GM10266 (cell line): Measurements from ENCODE around the gene CIDEB.

Experiments
- DNase-seq: peaks from one replicate; pipeline ENCODE4 v3.0.0; 2012; ENCODE audit errors: extremely low spot score
- TF ChIP-seq, protein P1 (sequence below): IDR thresholded peaks from 2 replicates; pipeline ENCODE4 v1.5.1; 2012; ENCODE audit warnings: mild to moderate bottlenecking, low read depth; ENCODE audit not compliant: control insufficient read depth, insufficient read depth; ENCODE audit errors: missing control alignments

The CIDEB gene

DNA sequence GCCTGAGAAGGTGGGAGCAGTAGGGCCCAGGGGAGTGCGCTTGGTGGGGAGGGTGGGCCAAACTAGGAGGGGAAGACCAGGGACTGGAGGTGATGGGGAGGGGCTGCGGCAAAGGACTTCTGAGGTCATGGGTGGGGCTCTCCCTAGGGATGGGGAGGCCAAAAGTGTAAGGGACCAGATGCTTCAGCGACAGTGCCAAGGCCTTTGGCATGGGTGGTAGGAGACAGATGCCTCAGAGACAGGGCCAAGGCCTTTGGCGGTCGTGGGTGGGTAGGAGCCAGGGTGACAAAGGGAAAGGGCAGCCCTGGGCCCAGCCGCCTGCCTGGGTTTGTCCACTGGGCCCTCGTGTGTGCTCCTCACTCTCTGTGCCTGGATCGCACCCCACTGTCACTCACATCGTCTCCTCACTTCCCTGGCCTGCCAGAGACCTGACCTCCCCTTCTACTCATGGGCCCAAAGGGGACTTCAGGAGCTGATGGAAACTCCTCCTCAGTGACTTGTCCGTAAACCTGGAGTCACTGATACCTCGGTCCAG, 23.2 kb downstream of the CIDEB start:
- no peak for DNase-seq
- TF ChIP-seq, protein P1, sequence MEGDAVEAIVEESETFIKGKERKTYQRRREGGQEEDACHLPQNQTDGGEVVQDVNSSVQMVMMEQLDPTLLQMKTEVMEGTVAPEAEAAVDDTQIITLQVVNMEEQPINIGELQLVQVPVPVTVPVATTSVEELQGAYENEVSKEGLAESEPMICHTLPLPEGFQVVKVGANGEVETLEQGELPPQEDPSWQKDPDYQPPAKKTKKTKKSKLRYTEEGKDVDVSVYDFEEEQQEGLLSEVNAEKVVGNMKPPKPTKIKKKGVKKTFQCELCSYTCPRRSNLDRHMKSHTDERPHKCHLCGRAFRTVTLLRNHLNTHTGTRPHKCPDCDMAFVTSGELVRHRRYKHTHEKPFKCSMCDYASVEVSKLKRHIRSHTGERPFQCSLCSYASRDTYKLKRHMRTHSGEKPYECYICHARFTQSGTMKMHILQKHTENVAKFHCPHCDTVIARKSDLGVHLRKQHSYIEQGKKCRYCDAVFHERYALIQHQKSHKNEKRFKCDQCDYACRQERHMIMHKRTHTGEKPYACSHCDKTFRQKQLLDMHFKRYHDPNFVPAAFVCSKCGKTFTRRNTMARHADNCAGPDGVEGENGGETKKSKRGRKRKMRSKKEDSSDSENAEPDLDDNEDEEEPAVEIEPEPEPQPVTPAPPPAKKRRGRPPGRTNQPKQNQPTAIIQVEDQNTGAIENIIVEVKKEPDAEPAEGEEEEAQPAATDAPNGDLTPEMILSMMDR: no peak

DNA sequence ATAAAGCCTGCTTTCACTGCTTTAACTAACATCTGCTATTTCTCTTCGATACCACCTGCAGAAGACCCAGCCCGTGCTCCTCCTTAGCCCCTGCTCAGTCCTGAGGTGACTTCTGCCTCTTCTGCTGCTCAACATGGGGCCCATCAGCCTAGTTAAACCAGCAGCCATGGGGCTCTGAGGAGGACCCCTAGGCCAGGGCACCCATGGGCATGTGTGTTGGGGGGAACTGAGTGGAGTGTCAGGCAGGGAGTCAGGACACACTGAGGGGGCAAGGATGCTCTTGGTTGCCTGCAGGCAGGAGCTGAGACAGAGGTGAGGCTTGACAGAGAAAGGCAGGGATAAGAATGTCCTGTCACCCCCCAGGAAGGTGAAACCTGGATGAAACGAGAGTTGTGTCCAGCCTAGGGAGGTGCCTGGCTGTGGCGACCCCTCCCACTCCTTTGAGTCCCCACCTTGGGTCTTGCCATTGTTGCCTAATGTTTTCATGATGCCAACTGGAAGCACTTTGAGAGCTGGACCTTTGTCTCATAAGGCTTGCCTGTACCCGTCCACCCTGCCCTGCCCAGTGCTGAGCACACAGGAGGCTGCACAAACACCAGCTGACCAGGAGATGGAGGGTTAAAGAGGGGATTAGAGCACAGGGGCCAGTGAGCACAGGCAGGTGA, 23.8 kb downstream of the CIDEB start:
- no peak for DNase-seq

DNA sequence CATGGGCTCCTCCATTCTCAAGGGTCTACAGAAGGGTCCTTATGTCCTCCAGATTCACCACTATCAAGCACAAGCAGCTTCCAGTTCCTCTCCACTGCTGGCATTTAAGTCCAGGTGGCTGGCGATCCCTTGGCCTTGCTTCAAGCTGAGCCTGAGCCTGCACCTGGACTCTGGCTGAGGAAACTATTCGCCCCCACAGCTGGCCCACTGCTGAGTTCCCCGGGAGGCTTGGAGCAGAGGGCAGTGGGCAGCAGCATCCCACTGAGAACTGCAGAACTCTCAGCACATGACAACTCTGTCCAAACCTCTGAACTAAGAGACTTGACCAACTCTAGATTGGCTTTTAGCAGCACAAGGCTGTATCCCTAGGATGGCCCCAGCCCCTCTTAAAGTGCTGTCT, 25.0 kb downstream of the CIDEB start:
- TF ChIP-seq, protein P1: no peak
- no peak for DNase-seq

More for the DNA sequence above, 23.8 kb downstream of the CIDEB start:
- TF ChIP-seq, protein P1: no peak

DNA sequence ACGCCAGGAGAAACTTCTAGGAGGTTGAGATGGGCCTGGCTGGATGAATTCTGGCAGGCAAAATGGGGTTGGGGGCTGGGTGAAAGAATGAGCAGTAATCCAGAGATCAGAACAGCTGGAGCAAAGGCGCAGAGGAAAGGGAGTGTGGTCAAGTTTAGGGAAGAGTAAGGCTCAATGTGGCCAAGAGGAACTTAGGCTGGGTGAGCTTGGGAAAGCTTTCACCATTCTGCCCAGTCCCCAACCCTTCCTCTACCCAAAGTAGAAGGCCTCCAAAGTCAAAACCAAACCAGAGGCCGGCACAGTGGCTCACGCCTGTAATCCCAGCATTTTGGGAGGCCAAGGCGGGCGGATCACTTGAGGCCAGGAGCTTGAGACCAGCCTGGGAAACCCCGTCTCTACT, 26.1 kb downstream of the CIDEB start:
- no peak for DNase-seq
- TF ChIP-seq, protein P1: no peak

DNA sequence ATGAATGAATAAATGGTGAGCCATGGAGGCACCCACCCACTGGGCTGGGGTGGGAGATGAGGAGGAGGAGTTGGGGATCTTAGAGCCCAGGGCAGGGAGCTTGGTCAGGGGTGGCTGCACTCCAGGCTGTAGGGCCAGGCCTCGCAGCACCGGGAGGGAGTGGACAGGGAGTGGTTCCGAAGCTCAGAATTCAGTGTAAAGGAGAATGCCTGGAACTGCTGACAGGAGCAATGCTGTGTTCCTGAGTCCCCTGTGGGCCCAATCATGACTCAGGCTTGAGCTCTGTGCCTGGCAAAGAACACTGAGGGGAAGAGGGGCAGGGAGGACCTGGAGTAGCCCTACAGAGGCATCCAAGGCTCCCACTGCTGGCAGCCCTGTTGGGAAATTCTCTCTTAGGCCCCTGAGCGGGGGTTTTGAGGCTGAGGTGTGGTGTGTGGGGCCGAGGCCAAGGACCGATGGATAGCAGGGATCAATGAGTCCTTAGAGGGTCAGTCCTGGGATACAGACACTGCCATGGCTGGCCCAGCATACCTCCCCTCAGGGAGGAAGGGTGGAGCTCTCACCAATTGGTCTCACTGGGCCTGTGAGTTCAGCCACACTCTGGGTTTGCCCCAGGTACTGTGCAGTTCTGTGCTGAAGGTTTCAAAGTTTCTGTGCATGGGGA, 26.8 kb downstream of the CIDEB start:
- DNase-seq: no peak
- TF ChIP-seq, protein P1: no peak

DNA sequence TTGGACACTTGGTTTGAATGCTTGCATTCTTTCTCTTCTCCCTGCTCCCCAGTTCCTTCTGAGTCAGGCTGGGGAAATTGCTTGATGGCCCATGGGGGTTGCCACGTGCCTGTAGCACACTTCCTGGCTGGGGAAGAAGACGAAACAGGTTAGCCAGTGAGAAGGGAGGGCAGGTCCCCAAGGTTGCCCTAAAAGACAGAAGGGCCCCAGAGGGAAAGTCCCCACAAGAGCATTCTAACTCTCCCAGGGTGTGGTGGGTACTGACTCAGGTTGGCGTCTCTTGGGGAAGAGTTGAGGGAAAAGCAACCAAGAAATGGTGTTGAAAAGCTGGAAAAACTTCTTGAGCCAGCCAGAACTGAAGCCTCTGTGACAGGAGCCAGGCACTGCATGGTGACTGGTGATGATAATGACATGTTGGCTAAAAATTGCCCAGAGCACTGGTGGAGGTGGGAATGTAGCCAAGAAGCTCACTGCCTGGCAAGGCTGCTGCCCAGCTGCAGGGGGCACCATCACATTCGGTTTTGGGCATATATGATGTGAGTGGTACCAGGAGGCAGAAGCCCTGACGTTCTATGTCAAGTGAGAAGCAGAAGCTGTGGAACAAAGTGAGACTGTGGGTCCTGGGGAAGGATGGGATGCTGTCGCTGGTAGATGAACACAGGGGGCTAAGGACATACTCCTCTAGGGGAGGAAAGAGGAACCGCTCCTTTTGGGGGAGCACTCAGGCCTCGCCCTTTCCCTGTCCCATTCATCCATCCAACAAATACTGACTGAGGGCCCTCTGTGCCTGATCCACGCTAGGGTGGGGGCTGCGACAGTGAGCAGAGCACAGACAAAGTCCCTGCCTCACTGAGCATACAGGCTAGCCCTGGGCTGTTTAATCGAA, 28.2 kb downstream of the CIDEB start:
- no peak for DNase-seq
- TF ChIP-seq, protein P1: peak; percentile 30

DNA sequence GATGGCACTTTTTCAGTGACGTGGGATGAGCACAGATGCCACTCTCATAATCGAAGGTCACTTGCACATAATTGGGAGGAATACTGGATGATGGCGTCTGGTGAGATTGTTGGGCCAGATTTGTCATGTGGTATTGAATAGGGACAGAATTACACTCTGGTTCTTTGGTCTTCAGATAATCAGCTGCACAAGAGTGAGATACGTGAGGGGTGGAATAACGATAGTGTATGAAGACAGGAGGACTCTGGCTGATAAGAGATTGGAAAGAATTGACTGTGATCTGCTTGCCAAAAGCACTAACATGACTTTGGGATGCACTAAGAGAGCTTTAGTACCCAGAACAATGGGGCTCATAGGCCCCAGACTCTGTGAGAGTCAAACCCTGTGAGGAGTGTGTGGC, 29.4 kb downstream of the CIDEB start:
- DNase-seq: no peak
- TF ChIP-seq, protein P1: no peak
